ENCODE measurements around the gene ZNF506.
"Not testable (repeated sequence)": the region's sequence is repeated elsewhere in the genome, so short reads cannot be mapped to it uniquely, and the experiment has no call there.

The ZNF506 gene

DNA sequence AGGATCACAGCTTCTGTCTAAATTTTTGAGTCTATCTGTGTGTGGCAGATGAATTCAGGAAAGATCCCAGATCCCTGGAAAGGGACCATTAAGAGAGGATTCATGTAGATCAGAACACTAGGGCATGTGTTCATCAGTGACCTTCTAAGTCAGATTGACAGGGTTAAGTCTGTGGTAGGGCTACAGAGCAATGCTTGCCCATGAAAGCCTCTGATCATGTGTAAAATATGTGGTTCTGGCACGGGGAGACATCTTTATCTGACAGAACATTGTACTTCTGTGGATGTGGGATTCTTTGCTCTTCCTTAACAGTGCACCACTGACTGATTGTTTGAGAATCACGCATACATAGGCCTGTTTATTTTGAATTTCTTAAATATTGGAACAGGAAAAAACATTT is 42.9 kb downstream of the ZNF506 start:
- no peak for DNase-seq (ENCODE audit: low read depth in 2 of 2)

DNA sequence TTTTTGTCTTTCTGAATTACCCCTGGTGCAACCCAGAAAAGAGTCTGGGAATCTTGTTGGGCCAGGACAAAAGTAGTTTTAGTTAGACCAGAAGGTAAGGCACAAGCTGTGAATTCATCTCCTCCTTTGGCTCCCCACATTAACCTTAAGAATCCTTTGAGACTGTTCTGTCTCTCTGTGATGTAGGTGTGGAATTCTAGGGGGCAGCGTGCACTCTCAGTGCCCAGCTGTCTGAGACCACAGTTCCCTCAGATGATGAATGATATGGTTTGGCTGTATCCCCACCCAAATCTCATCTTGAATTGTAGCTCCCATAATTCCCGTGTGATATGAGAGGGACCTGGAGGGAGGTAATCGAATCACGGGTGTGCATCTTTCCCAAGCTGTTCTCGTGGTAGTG is 43.9 kb downstream of the ZNF506 start:
- DNase-seq (ENCODE audit: low read depth in 2 of 2): no peak

DNA sequence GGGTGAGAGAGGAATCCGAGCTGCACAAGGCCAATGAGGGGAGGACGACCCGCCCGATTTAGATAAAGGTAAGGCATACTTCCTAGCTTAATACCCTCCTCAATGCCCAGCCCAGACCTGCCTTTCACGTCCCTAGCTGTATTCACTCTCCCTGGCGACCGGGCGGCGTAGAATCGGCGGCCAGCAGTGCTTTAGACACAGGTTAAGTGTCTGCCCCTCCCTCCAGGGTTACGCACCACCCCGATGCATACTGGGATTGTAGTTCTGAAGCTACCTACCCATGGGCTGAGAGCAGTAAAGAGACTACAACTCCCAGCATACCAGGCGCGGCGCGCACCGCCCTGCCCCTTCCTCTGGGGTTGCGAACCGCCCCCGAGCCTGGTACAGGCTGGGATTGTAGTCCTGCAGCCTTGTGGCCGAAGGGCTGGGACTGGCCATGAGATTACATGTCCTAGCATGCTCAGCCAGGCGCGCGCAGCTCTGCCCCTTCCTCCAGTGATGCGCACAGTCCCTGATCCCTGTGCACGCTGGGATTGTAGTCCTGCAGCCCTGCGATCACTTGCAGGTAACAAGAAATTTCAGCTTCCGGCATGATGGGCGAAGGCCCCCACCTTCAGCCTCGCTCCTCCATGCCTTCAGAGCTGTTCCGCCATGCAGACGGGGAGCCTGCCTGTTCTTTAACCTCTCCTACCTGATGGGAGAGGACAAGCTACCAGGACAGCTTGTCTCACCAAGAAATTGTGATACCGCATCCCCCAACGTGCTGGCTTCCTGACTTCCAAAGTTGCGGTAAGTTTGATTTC is 45.1 kb downstream of the ZNF506 start:
- DNase-seq (ENCODE audit: low read depth in 2 of 2): peak; percentile 91

DNA sequence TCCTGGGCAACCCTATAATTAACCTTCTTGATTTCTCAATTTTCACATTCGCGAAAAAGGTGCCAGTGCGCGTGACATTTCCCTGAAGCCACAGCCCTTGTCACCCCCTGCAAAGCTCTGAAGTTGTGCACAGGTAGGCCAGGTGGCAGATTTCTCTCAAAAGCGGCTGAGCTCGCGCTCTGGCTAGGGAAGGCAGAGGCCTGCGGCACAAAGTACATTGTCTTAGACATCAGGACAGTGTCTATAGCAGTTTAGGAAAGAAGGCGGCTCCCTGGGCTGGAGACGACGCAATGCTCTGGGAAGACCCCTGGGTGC is 45.7 kb downstream of the ZNF506 start:
- DNase-seq (ENCODE audit: low read depth in 2 of 2): no peak

DNA sequence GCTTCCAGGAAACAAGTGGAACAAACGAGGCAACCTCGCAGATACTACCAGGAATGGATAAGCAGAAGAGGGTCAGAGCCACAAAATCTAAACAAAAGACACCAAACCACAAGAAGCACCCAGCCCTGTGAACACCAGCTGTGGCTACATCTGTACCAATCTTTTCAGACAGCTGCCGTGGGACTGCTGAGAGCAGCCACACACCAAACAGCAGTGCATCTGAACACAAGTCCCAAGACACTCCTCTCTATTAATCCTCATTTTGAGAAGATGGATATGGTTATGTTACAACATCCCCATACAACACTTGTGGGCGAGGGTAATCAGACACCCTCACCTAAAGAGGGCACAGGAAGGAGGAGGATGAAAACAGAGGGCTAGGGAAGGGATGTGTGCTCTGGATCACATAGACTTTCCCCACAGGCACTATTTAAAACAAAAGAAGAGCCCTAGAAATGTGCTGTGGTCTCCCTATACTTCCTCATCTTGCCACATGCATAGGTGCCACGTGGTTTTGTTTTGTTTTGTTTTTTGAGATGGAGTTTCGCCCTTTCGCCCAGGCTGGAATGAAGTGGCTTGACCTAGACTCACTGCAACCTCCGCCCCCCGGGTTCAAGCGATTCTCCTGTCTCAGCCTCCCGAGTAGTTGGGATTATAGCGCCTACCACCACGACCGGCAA is 47.1 kb downstream of the ZNF506 start:
- no peak for DNase-seq (ENCODE audit: low read depth in 2 of 2)

DNA sequence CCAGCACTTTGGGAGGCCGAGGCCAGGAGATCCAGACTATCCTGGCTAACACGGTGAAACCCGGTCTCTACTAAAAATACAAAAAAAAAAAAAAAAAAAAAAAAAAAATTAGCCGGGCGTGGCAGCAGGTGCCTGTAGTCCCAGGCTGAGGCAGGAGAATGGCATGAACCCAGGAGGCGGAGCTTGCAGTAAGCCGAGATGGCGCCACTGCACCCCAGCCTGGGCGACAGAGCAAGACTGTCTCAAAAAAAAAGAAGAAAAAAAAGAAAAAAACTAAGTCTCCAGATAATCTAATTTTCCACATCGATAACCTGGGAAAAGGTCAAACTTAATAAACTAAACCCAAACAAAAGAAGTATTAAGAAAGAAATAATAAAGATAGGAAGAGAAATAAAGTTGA is 49.6 kb downstream of the ZNF506 start:
- DNase-seq (ENCODE audit: low read depth in 2 of 2): not testable (repeated sequence)

DNA sequence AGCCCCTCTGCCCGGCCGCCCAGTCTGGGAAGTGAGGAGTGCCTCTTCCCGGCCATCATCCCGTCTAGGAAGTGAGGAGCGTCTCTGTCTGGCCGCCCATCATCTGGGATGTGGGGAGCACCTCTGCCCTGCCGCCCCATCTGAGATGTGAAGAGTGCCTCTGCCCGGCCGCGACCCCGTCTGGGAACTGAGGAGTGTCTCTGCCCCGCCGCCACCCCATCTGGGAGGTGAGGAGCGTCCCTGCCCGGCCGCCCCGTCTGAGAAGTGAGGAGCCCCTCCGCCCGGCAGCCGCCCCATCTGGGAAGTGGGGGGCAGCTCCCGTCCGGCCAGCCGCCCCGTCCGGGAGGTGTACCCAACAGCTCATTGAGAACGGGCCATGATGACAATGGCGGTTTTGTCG is 51.6 kb downstream of the ZNF506 start:
- DNase-seq (ENCODE audit: low read depth in 2 of 2): not testable (repeated sequence)

DNA sequence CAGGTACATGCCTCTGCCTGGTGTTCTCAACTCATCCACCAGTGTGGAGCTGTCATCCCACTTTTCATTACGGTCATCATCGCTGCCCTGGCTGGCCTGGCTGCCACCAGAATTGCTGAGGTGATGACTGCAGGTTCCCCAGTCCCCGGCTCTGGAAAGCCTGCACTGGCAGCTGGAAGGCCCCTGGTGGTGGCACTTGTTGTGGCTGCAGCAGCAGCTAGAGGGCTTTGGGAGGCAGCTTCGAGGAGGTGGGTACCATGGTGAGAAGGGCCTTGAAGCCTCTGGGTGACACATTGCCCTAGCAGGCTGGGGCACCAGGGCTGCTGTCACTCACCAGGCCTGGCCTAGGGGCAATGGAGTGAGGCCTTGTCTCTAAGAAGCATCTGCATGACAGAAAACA is 63.4 kb downstream of the ZNF506 start:
- no peak for DNase-seq (ENCODE audit: low read depth in 2 of 2)

DNA sequence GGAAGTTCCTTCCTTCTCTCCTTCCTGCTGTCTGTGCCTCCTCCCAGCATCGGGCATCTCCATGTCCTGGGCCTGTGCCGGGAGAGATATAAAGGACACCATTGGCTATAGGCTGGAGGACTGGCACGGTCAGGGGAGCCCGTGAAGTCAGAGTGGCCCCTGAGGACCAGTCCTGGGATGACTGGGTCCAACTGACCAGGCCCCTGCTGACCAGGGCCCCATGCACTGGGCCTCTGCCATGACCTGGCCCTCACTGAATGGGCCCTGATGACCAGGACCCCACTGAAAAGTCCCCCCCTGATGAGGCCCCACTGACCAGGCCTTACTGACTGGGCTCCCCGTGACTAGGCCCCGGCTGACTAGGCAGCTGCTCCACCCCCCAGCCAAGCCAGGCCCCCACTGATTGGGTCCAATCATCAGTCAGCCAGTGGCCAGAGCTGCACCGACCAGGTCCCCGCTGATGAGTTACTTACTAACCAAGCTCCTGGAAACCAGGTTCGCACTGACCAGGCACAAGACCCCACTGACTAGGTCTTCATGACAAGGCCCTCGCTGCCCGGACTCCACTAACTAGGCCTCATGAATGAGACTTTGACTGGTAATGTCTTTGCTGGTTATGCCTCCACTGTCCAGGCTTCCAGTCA is 68.7 kb downstream of the ZNF506 start:
- DNase-seq (ENCODE audit: low read depth in 2 of 2): no peak

DNA sequence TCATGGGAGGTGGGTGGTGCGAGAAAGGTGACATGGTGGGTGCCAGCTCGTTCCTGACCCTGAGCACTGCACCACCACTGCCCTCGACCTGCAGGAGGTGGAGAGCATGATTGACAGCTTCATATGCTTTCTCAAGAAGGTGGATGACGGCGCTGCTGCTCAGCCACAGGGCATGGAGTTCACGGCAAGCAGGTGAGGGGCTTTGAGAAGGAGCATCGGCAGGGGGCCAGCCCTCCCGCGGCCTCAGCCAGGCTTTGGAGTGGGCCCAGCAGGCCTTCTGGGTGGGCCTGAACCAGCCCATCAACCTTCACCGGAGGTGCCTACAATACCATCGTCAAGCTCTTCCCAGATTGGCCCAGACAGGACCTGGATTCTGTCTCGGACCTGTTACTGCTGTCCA is 69.7 kb downstream of the ZNF506 start:
- no peak for DNase-seq (ENCODE audit: low read depth in 2 of 2)

DNA sequence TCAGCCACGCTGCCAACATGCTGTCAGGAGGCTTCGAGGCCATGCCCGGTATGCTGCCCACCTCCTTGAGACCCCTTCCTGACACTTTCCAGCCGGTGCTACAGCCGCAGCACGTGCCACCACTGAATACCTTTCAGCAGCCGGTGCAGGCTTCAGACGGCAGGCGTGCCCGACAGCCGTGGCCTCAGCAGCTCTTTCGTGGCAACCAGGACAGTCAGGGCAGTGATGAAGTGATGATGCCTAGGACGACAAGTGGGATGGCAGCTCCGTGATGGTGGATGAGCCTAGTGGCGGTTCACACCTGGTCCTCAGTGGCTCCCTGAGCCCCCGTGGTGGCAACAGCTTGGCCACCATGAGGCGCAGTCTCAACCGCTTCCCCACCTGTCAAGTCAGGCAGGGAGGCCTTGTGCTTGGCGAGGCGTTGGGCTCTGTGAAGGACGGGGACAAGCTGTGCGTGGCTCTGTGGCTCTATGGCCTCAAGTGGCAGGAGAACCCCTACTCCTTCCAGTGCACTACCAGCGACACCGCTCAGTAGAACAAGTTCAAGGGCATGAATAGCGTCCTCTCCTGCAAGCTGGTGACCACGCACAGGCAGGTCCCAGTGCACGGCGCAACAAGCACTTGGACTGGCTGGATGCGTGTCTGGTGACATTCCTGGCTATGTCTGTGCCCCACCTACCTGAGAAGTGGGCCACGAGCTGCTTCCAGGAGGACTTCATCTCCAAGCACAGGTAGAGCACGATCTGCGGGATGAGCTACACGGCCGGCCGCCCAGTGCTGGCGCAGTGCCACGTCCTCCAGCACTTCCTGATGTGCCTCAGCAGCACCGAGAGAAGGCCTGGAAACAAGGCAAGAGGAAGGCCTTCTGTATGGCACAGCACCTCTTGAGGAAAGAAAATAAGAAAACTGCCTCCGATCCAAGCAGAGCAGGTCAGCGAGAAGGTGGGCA is 70.4 kb downstream of the ZNF506 start:
- no peak for DNase-seq (ENCODE audit: low read depth in 2 of 2)

DNA sequence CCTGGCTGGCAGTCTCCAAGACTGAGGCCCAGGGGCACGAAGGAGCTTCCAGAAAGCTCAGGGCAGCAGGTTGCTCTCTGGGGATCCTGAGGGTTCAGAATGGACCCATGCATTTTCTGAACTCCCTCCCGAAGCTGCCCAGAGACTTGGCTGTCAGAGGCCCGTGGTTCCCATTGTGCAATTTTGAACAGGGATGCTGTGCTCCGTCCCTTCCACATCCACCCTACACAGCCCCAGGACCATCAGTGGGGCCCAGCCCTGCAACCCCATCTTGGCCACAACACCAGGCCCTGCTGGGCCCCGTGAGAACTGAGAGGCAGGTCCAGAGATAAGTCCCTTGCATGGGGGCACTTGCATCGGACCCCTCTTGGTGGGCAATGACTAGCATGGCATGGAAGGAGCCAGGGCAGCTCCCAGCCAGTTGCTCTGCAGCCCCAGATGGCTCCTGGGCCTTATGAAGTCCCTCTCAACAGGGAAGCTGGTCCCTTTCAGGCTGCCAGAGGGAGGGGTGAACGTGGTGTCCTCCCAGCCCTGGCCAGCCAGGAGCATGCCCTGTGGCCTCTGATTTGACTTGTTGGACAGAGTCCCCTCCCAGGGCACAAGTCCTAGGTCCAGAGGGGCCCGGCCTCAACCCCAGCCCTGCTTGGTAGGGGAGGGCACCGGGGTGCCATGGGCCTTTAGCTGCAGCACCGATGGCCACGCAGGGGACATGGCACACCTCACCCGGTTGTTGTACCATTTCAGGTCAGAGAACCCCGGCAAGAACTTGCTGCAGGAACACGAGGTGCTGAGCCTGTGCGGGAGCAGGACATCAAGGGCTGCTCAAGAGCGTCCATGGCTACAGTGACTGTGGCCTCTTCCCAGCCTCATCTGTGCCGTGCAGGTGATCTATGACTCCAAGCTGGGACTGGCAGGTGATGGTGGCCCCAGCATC is 71.4 kb downstream of the ZNF506 start:
- DNase-seq (ENCODE audit: low read depth in 2 of 2): no peak

DNA sequence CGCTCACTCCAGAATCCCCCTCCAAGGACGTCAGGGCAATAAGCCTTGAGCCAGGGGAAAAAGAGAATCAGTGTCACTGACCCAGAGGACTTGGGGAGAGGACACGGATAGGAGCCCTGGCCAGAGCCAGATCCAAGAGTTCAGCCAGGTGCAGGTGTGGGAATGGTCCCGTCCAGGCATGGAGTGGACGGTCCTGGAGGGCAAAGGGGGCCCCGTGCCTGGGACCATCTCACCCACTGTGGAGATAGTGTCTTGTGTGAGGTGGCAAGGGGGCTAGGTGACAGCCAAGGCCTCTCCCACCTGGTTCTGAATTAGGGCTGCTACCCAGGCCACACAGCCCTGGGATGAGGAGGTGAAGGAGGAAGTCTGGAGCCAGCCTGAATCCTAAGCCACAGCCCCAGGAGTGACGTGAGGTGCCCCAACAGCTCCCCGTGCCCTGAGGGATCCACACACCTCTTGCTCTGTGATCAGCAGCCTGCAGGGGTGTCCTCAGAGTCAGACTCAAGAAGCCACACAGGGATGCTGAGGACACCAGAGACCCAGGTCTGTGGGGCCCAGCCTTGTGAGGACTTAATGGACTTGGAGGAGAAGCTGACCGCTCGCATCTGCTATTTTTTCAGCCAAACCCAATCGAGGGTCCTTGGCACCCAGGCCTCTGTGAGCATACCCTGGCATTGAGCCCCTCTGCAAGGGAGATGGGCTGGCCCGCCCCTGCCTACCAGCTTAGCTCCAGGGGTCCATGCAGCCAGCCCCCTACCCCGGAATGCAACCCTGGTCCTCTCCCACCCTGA is 72.2 kb downstream of the ZNF506 start:
- DNase-seq (ENCODE audit: low read depth in 2 of 2): no peak

DNA sequence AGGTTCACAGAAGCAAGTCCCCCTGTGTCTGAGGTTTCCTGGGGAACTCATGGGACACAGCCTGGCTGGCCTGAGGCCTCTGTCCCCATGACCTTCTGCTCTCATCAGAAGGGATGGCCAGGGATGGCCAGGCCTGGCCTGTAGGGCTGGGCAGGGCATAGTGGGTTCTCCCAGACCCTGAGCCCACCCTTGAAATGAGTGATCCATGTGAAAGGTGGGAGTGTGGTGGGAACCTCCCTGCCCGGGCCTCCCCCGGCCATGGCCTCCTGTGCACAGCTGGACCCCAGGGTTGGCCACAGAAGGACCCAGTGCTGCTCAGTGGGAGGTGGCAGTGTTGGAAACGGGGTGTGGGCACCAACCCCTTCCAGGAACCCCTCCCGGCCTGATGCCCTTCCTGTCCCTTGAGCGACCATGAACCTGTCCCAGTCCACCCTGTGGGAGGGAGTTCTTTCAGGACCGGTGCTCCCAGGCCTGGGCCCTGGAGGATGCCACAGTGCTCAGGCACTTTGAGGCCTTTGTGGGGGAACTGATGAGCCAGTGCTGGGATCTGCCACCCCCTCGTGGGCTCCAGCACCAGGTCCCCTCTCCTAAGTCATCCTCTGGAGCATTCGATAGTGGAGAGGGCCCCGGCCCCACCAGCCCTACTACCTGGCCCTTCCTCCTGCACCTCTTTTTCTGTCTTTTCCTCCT is 73.2 kb downstream of the ZNF506 start:
- DNase-seq (ENCODE audit: low read depth in 2 of 2): no peak

DNA sequence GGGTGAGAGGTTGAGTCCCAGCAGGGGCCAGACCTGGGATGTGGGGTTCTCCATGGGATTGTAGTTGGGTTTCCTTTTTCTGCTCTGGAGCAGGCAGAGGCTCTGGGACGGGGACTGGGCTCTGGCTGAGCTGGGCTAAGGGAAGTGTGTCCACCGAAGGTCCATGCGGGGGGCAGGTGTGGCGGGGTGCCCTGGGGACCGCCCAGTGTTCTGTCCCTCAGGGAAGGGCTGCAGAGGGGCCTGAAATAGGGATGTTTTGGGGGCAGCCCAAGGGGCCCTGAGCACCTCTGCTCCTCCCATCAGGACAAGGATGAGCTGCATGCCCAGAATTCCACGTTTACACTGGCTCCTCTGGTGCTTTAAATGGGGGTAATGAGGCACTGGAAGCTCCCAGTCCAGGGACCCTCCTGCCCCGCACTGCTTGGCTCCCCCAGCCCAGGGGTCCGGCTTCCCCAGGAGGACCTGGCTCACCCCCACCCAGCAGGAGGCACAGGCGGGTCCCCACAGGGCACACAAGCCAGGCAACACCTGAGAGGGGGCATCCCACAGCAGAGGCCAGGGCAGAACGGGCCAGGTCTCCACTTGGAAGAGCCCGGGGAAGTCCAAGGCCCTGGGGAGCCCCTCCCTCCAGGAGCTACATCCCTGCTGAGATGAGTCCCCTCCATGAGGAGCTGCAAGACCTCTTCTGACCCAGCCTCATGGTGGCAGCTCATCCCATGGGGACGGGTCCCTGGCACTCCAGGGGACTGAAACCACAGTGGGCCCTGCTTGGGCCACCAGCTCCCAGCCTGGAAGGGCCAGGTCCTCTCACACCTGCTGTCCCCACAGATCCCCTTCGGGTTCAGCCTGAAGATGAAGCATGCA is 74.0 kb downstream of the ZNF506 start:
- no peak for DNase-seq (ENCODE audit: low read depth in 2 of 2)

DNA sequence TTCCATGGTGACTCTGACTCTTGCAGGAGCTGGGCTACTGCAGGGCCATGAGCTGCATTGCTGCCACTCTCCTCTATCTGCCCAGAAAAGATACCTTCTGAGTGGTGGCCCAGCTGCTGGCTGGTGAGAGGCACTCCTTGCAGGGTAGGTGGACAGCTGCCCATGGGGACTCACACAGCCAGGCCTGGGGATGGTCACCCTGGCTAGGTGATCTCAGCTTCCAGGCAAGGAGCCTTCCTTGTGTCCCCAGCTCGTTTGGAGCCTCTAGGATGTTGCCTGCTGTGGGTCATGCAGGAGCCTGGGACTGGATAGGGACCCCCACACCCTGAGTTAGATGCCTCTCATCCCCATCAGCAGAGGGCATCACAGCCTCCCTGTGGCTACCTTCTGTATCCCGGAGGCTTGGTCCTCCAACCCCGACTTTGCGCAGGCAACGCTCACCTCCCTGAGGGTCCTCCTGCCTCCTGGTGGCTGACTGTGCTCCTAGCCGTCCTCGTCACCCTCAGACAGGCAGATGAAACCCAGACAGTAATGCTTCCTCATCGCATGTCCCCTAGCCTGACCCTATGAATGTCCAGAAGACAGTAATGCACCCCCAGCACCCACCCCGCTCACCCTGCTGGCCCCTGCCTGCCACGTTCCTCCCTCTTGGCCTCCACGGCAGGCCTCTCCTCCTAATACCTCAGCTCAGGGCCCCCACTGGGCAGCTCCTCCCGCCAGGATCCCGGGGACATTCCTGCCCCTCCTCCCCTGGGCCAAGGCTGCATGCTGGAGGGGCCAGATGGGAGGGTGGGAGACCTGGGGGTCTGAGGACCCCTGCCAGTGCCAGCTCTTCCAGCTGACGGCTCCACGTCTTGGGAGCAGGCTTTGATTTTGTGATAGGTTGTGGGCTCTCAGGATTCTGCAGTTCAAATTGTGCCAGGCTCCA is 75.0 kb downstream of the ZNF506 start:
- no peak for DNase-seq (ENCODE audit: low read depth in 2 of 2)

DNA sequence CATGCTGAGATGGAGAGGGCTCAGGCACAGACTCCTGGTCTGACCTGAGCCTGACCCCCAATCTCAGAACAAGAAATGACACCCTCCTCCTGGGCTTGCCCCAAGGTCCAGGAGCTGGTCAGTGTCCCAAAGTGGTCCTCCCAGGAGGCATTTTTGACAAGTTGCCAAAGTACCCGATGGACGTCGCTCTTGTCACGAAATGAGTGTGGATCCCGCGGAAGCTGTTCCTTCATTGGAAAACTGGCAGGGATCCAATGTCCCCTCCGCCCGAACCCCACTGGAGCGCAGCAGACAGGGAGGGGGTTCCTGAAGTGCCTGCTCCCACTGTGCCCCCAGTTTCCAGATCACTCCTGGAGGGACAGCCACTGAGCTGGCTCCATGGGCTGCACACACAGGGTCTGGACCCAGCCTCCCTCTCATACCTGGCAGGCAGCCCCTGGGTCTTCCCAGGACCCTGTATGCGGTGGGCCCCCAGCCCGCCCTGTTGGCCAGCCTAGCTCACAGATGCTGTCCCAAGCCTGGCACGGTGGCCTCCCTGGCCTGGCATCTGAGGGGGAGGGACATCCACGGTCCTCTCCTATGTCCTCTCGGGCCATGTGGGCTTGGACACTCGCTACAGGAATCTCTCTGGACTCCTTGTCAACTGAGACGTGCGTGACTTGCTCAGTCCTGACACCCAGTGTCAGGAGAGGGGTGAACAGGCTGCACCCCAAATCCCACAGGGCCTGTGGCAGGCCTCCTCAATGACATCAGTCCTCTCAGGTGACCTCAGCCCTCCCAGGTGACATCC is 75.9 kb downstream of the ZNF506 start:
- DNase-seq (ENCODE audit: low read depth in 2 of 2): no peak

Data from fibroblast of skin of left biceps (primary cell).